IPS-NIHi7 (cell line): ENCODE measurements around the gene SYNGR3.

Experiments used
- DNase-seq: peaks from one replicate; pipeline ENCODE4 v3.0.0; 2012; ENCODE audit warnings: mixed read lengths; ENCODE audit errors: extremely low spot score

SYNGR3 gene

DNA sequence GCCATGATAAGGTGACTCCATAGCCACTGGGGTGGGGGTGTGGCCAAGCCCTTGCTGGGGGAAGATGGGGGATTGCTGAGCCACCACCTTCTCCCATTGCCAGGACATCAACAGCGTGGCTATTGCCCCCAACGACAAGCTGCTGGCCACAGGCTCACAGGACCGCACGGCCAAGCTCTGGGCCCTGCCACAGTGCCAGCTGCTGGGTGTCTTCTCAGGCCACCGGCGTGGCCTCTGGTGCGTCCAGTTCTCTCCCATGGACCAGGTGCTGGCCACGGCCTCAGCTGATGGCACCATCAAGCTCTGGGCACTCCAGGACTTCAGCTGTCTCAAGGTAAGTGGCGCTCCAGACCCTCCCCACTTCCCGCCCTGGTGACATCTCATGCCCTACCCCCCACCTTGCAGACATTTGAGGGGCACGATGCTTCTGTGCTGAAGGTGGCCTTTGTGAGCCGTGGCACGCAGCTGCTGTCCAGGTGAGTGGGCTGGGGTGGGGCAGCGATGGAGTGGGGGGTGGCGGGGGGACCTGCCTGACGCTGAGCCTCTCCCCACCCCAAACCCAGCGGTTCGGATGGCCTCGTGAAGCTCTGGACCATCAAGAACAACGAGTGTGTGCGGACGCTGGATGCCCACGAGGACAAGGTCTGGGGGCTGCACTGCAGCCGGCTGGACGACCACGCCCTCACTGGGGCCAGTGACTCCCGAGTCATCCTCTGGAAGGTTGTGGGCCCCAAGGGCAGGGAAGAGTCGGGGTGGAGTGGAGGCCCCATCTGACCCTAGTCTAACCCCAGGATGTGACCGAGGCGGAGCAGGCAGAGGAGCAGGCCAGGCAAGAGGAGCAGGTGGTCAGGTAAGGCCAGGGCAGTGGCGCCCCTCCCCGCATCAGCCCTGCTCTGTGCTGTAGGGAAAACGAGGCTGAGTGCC, 12.6 kb upstream of the SYNGR3 start:
- no peak for DNase-seq

DNA sequence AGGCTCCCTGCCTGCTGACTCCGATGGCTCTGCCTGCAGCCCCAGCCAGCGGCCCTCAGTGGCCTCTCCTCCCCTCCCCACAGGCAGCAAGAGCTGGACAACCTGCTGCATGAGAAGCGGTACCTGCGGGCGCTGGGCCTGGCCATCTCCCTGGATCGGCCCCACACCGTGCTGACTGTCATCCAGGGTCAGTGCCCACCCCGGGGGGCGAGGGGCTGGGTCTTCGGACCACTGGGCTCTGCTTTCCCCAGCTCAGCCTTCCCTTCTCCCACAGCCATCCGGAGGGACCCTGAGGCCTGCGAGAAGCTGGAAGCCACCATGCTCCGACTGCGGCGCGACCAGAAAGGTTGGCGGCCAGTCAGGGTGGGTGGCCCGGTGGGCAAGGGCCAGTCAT, 11.9 kb upstream of the SYNGR3 start:
- no peak for DNase-seq

DNA sequence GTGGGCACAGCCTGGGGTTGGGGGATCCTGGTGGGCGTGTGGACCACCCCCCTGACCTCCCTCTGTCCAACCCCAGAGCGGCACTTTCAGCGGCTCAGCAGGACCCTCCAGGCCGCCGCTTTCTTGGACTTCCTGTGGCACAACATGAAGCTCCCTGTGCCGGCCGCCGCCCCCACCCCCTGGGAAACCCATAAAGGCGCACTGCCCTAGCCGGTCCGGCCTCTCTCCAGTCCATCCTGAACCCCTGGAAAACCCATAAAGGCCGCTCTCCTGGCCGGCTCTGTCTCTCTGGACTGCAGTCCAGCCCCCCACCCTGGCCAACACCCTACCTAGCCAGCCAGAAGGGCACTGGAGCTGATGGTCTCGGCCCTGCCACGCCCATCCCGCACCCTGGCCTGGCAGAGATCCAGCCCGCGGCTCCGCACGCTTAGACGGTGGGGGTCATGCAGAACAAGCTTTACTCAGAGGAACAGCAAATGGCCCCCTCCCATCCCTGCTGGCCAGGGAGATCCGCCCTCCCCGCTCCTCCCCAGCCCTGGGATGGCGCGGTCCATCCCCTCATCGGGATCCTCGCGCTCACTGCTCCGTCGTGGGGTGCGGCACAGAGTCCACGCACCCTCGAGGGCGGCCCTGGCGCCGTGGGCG, 11.2 kb upstream of the SYNGR3 start:
- DNase-seq: peak; percentile 37

DNA sequence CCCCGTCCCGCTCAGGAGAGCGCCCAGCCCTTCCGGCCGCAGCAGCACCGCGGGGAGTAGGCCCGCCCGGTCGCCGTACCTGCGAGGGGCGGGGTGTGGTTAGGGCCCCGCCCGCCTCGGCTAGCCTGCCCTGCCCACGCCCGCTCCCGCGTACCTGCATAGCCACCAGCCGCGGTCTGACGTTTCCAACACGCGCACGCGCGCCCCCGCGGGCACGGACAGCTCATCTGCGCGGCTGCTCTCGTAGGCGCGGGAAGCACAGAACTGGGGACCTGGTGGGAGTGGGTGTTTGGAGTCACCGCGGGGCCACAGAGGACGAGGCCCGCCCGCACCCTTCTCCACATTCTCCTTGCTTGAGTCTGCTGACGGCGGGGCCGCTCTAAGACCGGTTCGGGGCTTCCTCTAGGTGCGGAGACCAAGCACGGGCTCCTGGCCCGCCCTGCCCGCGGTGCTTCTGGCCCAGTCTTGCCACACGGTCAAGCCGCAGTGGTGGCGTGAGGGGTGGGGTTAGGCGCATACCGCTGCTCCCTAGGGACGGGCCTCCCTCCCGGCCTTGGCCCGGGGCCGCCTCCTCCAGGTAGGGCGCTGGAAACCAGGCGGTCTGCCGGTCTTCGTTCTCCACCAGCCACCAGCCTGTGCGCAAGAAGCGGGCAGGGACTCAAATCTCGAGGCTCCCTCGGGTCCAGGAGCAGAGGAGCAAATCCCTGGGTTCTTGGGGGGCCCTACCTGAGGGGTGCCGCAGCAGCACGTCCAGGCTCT, 10.3 kb upstream of the SYNGR3 start:
- peak; percentile 79 for DNase-seq

DNA sequence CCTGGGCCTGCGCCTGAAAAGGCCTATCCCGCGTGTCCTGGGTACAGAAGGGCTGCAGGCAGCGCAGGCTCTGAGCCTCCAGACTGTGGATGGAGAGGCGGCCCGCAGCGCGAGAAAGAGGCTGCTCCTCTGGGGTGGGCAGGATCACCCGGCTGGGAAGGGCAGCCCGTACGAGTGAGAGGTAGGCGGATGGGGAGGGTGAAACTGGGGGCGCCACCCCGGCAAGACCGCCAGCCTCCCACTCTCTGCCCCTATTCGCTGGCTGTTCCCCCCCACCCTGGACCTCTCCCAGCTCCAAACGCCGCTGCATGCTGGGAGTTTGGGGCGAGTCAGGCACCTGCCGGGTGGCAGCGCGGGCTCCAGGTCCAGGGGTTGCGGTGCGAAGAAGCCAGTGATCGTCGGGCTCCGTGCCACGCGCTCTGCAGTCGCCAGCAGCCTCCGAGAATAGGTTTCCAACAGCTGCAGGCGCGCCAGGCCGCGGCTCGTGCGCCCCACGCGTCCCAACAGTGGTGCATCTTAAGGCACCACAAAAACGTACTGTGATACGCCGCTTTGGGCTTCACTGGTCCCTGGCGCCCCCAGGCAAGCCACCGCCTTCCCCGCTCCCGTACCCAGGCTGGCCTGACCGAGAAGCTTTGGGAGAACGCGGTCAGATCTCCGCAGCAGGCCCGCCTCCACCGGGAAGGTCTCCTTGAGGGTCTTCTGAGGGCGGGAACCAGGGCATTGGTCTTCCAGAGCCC, 9.6 kb upstream of the SYNGR3 start:
- DNase-seq: peak; percentile 46

DNA sequence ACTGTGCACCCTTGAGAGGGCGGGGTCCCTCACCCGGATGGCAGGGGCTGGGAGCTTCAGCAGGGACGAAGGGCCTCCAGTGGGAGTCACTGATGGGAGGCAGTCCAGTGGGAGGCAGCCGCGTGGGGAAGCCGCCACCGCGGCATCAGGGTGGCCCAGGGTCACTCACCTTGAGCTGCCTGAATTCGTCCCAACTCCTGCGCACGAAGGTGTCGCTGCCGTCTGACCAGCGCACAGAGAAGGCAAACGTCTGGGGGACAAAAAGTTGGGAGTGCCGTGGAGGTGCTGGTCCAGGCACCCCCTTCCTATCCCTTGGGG, 9.0 kb upstream of the SYNGR3 start:
- no peak for DNase-seq

DNA sequence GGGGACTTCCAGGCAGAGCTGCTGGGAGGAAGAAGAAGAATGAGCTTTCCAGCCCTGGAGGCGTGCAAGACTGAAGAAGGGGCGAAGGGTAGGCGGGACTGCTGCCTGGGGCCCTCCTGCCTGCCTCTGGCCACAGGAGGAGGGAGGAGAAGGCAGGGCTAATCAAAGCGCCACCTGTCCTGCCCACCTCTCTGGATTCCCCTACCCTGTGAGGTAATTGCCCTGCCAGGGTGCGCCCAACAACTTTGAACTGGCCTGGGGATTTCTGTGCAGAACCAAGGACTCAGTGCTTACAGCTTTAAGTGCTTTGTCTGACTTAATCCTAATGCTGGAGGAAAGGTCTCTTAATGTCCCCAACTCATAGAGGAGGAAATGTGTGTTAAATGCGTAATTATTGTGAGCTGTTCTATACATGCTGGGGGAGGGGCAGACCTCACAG, 8.4 kb upstream of the SYNGR3 start, which contains the start of gene NOXO1:
TSS of gene NOXO1 (minus strand) at position 72 of the 439 bp plus-strand sequence. CDS start 290 bp downstream, outside the sequence.
- DNase-seq: no peak

DNA sequence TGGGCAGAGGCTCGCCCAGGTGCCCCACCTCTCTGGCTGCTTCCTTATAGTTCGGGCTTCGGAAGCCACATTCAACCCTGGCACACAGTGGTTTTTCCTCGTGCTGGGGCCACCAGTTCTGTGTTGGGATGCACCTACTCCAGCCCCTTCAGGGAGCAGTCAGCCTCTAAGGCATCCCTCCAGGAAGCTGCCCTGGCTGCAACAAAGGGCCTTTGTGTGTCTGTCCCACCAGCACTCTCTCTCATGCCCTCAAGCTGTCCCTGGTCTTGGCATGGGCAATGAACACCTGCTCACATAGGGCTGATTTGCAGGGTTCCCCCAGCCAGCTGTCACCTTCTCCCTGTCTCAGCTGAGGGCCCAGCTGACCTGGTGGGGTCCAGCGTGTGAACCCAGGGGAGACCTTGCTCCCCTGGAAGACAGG, 7.7 kb upstream of the SYNGR3 start:
- no peak for DNase-seq

DNA sequence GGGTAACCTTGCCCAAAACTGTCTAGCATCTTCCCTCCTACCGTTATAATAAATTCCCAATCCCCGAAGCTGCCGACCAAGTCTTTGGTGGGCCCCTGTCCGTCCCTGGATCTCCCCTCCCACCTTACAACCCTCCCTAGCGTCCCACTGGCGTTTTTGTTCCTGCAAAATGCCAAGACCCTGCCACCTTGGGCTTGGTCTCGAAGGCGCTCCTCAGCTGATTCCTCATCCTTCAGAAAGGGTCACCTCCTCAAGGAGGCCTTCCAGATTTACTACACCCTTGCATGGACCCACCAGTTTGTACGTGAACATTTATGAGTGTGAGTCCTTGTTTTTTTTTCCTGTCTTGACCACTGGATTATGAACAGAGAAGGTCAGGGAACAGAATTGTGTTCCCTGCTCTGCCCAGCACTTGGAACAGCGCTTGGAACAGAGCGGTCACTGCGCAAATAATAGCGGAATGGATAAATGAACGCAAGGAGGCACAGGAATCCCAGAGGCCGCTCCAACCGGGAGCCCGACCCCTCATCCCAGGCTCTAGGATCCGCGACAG, 6.7 kb upstream of the SYNGR3 start:
- DNase-seq: no peak

DNA sequence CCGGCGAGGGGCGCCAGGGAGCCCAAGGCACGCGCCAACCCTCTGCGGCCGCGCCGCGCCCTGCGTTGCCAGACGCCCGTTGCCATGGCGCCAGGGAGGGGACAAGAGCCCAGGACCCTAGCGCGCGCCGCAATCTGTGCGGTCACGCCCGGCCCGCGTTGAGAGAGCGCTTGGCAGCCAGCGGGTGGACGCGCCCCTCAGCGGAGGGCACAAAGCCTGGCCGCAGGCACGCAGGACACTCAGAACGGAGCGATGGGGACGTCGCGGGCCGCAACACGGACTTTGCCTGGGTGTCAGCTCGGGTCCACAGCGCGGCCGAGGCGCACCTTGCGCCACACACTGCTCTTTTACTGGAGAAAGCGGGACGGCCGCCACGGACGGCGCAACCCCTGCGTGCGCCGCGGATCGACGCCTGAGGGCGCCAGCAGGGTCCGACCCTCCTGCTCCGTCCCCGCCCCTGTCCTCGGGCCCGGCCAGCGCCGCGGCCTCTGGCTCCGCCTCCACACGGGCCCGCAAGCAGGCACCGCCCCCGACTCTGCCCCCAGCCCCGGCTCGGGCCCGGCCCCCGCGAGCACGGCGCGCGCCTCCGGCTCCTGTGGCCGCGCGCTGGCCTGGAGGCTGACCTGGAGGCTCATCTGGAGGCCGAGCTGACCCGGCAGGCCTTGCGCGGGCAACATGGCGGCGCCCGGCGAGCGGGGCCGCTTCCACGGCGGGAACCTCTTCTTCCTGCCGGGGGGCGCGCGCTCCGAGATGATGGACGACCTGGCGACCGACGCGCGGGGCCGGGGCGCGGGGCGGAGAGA, 6.0 kb upstream of the SYNGR3 start, which contains the start of gene GFER:
TSS of gene GFER (plus strand) at position 650 of the 803 bp plus-strand sequence. CDS start at position 676, 26 bp downstream.
- DNase-seq: peak; percentile 96

DNA sequence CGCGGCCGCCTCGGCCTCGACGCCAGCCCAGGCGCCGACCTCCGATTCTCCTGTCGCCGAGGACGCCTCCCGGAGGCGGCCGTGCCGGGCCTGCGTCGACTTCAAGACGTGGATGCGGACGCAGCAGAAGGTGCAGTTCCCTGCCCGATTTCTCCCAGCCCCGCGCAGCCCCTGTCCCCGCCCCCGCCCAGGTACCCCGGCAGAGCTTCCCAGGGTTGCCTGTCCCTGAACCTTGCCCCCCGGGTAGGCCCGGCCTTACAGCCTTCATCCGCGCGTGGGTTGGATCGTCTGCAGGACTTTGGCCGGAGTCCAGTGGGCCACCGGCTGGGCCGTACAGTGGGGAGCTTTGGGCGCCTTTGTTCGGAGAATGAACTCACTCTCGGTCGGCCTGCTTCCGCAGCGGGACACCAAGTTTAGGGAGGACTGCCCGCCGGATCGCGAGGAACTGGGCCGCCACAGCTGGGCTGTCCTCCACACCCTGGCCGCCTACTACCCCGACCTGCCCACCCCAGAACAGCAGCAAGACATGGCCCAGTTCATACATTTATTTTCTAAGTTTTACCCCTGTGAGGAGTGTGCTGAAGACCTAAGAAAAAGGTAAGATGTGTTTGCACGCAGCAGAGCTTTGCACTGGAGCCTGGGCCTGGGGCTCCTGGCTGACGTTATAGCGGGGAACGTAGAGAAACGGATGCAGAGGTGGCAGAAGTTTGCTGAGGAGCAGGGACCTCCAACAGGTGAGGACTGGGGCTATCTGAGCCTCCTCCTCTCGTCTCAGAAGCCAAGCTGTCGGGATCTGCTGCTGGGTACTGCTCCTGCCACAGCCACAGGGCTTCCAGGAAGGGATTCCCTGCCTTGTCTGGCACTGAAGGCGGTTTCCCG, 5.2 kb upstream of the SYNGR3 start:
- DNase-seq: peak; percentile 33

DNA sequence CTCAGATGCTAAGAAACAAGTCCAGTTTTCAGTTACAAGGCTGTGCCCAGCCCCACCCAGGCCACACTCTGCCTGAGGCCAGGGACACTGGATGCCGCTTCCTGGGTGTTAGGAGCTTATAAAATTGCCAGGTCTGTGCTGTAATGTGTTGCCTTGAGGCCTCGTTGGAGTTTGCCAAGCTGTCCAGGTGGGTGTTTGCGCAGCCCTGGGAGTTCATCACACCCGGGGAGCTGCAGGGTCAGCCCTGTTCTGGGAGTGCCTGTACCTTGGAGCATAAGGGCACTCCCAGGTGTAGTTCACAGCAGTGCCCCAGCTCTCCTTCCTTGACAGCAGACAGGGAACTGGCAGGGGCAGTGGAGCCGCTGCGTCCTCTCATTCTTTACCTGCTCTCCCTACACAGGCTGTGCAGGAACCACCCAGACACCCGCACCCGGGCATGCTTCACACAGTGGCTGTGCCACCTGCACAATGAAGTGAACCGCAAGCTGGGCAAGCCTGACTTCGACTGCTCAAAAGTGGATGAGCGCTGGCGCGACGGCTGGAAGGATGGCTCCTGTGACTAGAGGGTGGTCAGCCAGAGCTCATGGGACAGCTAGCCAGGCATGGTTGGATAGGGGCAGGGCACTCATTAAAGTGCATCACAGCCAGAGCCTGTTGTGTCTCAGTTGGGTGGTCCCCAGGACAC, 4.2 kb upstream of the SYNGR3 start:
- no peak for DNase-seq

DNA sequence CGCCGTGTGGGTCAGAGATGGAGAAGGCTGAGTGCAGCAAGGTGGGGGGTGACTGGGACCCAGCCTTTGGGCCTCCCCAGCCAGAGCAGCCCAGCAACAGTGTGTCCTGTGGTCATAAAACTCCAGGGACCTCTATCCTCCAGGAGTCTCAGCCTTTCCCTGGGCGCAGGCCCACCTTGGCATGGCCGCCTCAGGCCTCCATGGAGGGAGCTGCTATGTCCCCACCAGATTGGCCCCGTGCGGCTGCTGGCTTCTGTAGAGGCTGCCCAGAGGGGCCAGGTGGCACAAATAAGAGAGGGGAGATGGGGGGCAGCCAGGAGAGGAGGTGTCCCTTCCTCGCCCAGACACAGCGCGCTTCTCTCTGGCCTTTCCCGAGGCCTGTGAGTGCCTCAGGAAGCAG, 2.6 kb upstream of the SYNGR3 start:
- DNase-seq: no peak

DNA sequence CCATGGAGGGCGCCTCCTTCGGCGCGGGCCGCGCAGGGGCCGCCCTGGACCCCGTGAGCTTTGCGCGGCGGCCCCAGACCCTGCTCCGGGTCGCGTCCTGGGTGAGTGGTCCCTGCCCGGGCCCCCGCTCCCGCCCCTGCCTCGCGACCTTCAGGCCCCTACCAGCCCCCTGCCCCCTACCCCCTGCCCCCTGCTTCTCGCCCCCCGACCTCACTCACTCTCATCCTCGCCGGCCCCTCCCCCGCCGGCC, 256 bp downstream of the SYNGR3 start:
- DNase-seq: no peak

DNA sequence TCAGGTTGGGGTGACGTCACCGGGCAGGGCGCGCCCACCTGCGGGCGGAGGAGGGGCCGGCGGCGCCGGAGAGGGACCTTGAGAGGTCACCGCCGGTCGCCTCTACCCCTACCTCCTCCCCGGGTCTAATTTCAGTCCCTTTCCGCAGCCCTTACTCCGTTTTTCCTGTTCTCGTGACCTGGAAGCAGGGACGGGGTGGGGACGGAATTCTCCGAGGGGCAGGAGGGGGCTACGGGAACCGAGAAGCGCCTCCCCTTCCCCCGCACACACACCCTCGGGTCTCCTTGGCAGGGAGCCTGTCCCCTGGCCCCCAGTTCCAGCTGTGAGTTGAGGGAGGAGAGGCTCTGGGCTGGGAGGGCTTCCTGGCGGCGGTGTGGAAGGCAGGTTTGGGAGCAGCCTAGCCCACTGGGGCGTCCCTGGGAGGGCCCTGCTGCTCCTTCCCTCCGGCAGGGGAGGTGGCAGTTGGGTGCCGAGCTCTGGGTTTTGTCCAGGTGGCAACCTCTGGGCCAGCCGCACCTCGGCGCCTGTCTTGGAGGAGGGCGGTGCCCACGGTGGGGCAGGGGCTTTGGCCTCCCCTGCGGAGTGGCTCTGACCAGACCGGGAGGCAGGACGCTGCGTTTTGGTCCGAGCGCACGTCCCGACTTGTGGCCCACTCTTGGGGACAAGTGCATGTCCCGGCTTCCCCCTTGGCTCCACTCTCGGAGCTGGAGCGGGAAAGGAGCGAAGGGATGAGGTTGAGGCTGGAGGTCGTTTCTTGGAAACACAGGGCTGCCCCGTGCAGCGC, 773 bp downstream of the SYNGR3 start:
- peak; percentile 73 for DNase-seq

DNA sequence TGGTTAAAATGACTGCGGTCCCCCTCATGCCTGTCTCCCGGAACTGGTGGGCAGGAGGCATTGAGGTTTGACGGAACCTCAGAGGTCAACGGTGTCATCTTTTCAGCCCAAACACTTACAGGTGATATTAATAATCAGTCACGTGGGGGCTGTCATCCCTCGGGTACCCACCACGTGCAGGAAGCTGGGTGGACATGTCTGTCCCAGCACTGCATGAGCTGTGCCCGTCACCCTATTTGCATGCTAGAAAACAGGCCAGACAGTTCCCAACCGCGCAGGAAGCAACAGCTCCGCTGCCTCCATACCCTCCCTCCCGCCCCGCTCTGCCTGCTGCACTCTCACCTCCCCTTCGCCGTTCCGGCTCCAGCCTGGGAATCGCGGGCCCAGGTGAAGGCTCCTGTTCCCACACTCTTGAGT, 1.4 kb downstream of the SYNGR3 start:
- no peak for DNase-seq

DNA sequence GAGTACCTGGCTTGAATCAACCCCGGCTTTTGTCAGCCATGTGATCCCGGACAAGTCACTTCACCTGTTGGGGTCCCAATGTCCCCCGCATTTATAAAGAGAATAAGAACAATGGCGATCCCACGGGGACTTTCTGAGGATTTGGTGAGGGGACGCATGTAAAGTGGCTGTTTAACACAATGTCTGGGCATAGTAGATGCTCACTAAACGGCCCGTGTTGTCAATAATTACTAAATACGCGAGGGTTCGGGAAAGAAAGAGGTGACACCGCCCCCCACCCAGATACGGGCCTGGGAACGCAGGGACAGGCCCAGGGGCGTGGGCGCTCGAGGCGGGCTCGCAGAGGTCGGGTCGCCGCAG, 1.8 kb downstream of the SYNGR3 start:
- no peak for DNase-seq

DNA sequence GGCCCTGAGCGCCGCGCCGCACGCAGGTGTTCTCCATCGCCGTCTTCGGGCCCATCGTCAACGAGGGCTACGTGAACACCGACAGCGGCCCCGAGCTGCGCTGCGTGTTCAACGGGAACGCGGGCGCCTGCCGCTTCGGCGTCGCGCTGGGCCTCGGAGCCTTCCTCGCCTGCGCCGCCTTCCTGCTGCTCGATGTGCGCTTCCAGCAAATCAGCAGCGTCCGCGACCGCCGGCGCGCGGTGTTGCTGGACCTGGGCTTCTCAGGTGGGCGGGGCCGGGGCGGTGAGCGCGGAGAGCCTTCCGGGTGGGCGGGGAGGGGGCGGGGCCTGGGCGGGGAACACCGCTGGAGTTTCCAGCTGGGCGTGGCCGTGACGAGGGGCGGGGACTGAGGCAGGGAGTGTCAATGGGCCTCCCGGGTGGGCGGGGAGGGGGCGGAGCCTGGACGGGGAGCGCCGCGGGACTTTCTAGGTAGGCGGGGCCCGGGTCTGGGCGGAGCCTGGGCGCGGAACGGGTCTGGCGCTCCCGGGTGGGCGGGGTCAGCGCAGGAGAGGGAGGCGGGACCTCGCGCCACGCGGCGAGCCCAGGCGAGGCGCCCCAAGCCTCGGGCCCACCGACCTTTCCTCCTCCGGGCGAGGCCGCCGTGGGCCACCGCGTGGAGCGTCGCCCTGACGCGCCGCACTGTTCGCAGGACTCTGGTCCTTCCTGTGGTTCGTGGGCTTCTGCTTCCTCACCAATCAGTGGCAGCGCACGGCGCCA, 2.4 kb downstream of the SYNGR3 start:
- peak; percentile 94 for DNase-seq
